ENCODE measurements around the gene PAPLN.

Gene PAPLN

GRCh38 chr14:73227812-73228781 lies 9.2 kb upstream of the PAPLN start:
- H3K4me3 ChIP-seq = peak overlapping the region; percentile 44
- no peak for TF ChIP-seq CTCF (IDR thresholded peaks at IDR 0.05)
- no peak for DNase-seq (ENCODE audit: low spot score)
- peak overlapping the region in 1 of 2 donors; percentile 65 for H3K27ac ChIP-seq

- peak; percentile 46 for DNase-seq (ENCODE audit: low spot score)
- TF ChIP-seq CTCF (IDR thresholded peaks at IDR 0.05) = no peak
- Histone ChIP-seq H3K27ac (no peak overlapping the region), H3K4me3 (no peak overlapping the region)
Observed at GRCh38 chr14:73230051-73230450, 7.3 kb upstream of the PAPLN start.

- Histone ChIP-seq H3K4me3 (no peak overlapping the region), H3K27ac (no peak overlapping the region)
- no peak for TF ChIP-seq CTCF (IDR thresholded peaks at IDR 0.05)
- peak; percentile 60 for DNase-seq (ENCODE audit: low spot score)
Observed at GRCh38 chr14:73231981-73232851, 5.1 kb upstream of the PAPLN start.

- DNase-seq (ENCODE audit: low spot score) = peak; percentile 65
- H3K4me3 ChIP-seq = no peak overlapping the region
- H3K27ac ChIP-seq = no peak overlapping the region
- no peak for TF ChIP-seq CTCF (IDR thresholded peaks at IDR 0.05)
Observed at GRCh38 chr14:73232984-73233383, 4.3 kb upstream of the PAPLN start.

- DNase-seq (ENCODE audit: low spot score) = peak; percentile 50
- Histone ChIP-seq H3K4me3 (no peak overlapping the region), H3K27ac (no peak overlapping the region)
- TF ChIP-seq CTCF (IDR thresholded peaks at IDR 0.05) = no peak
Observed at GRCh38 chr14:73233564-73233963, 3.7 kb upstream of the PAPLN start.

GRCh38 chr14:73234029-73234428 lies 3.3 kb upstream of the PAPLN start:
- no peak for TF ChIP-seq CTCF (IDR thresholded peaks at IDR 0.05)
- DNase-seq (ENCODE audit: low spot score) = peak; percentile 11

More at GRCh38 chr14:73234029-73234428, 3.3 kb upstream of the PAPLN start:
- no peak overlapping the region for H3K27ac ChIP-seq
- no peak overlapping the region for H3K4me3 ChIP-seq

Data from coronary artery (tissue), 2 donors.